ENCODE data around the gene IZUMO1R. TPM values are rescaled to one million over a fixed set of nuclear protein-coding genes. Genes with fewer than 3 reads are reported as not detected.

IZUMO1R gene
- total RNA-seq, 1 donor from 2014 or later = not detected

GRCh38 chr11:94307101-94307791, 2.9 kb downstream of the IZUMO1R start:
- Mint-ChIP-seq H3K36me3 (ENCODE audit: low read depth) (no peaks in the 10 kb centered on the region), H3K9me3 (no peaks in the 10 kb centered on the region), H3K4me1 (ENCODE audit: low read depth) (no peaks in the 10 kb centered on the region), H3K27ac (no peak overlapping the region), H3K27me3 (ENCODE audit: insufficient read depth) (peaks cover 5% of the 10 kb centered on the region), H3K4me3 (no peak overlapping the region)
- no peak for DNase-seq (ENCODE audit: low spot score)
- intact Hi-C loops (cut with micrococcal nuclease) = no loop called here

GRCh38 chr11:94308024-94308423, 3.6 kb downstream of the IZUMO1R start:
- Mint-ChIP-seq H3K4me1 (ENCODE audit: low read depth) (no peaks in the 10 kb centered on the region), H3K4me3 (no peak overlapping the region), H3K9me3 (no peaks in the 10 kb centered on the region), H3K27me3 (ENCODE audit: insufficient read depth) (peaks cover 5% of the 10 kb centered on the region), H3K36me3 (ENCODE audit: low read depth) (no peaks in the 10 kb centered on the region), H3K27ac (no peak overlapping the region)
- intact Hi-C loops (cut with micrococcal nuclease) = no loop called here
- no peak for DNase-seq (ENCODE audit: low spot score)

GRCh38 chr11:94309757-94310156, 5.4 kb downstream of the IZUMO1R start:
- Mint-ChIP-seq H3K36me3 (ENCODE audit: low read depth) (no peaks in the 10 kb centered on the region), H3K27me3 (ENCODE audit: insufficient read depth) (peaks cover 2% of the 10 kb centered on the region), H3K4me1 (ENCODE audit: low read depth) (no peaks in the 10 kb centered on the region), H3K4me3 (no peak overlapping the region), H3K9me3 (no peaks in the 10 kb centered on the region), H3K27ac (no peak overlapping the region)
- no peak for DNase-seq (ENCODE audit: low spot score)
- intact Hi-C loops (cut with micrococcal nuclease) = no loop called here

DNA sequence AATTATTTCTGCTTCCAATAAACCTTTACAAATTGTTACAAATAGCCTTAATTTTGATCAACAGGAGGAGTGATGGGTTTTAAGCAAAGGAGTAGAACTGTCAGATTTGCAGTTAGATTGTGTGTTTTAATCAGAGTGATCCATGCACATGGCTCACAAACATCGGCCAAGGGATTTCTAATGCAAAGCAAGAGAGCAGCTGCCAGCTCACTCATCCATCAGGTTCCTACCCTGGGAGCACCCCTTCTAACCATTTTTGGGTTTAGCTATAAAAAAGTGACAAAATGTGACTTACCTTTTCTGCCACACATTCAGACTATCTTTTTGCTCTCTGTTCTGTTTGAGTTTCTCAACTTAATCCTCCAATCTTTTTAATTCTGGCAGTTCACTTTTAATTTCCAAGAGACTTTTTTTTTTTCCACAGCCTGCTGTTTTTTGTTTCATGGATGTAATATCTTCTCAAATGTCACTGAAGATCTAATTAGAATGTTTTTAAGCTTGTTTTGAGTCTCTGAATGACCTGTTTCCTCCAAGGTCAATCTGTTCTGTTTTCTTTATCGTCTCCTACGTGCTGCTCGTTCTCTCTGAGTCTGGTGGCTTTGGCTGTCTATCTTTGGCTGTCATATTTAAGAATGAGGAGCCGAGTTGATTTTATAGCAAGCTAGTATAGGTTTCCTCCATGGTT, 6.0 kb downstream of the IZUMO1R start:
- Mint-ChIP-seq H3K27me3 (ENCODE audit: insufficient read depth) (peaks cover 2% of the 10 kb centered on the region), H3K36me3 (ENCODE audit: low read depth) (no peaks in the 10 kb centered on the region)

DNA sequence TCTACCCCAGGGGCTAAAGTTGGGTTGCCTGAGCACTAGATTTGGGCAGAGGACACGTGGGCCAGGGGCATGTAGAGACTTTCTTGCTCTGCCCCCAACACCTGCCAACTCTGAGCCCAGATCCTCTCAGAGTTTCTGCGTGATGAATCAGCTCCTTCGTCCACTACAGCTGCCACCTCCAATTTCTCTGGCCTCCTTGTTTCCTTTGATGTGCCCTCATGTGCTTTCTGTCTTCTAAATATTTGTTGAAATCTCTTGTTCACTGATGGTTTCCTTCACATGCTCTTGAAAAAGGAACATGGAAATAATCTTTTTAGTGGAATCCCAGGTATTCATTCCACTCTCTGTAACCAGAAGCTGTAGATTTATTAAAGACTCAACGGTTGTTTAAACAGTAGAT, 8.0 kb downstream of the IZUMO1R start:
- no peaks in the 10 kb centered on the region for H3K36me3 Mint-ChIP-seq (ENCODE audit: low read depth)
- no peak overlapping the region for H3K4me3 Mint-ChIP-seq
- H3K27ac Mint-ChIP-seq = no peak overlapping the region
- DNase-seq (ENCODE audit: low spot score) = no peak
- no peaks in the 10 kb centered on the region for H3K9me3 Mint-ChIP-seq
- intact Hi-C loops (cut with micrococcal nuclease) = no loop called here
- peaks cover 2% of the 10 kb centered on the region for H3K27me3 Mint-ChIP-seq (ENCODE audit: insufficient read depth)
- no peaks in the 10 kb centered on the region for H3K4me1 Mint-ChIP-seq (ENCODE audit: low read depth)

More for the DNA sequence above, 6.0 kb downstream of the IZUMO1R start:
- Mint-ChIP-seq H3K27ac (no peak overlapping the region), H3K4me1 (ENCODE audit: low read depth) (no peaks in the 10 kb centered on the region), H3K4me3 (no peak overlapping the region), H3K9me3 (no peaks in the 10 kb centered on the region)
- intact Hi-C loops (cut with micrococcal nuclease) = no loop called here
- DNase-seq (ENCODE audit: low spot score) = no peak

DNA sequence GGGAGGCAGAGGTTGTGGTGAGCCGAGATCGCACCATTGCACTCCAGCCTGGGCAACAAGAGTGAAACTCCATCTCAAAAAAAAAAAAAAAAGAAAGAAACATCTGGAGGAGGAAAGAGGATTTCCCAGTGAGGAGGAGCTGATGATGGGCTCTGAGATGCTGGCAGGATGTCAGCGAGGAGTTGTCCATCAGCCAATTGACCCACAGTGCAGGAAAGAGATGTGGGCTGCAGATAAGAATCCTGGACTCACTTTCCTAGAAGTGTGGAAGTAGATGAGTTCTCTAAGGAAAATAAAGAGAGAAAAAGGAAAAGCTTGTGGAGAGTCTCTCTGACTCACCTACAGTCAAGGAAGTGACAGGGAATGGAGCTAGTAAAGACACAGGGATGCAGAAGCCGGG, 9.7 kb downstream of the IZUMO1R start:
- Mint-ChIP-seq H3K9me3 (no peaks in the 10 kb centered on the region), H3K4me3 (no peak overlapping the region), H3K27me3 (ENCODE audit: insufficient read depth) (peaks cover 2% of the 10 kb centered on the region), H3K4me1 (ENCODE audit: low read depth) (no peaks in the 10 kb centered on the region), H3K36me3 (ENCODE audit: low read depth) (no peaks in the 10 kb centered on the region), H3K27ac (no peak overlapping the region)
- no peak for DNase-seq (ENCODE audit: low spot score)
- intact Hi-C loops (cut with micrococcal nuclease) = no loop called here

DNA sequence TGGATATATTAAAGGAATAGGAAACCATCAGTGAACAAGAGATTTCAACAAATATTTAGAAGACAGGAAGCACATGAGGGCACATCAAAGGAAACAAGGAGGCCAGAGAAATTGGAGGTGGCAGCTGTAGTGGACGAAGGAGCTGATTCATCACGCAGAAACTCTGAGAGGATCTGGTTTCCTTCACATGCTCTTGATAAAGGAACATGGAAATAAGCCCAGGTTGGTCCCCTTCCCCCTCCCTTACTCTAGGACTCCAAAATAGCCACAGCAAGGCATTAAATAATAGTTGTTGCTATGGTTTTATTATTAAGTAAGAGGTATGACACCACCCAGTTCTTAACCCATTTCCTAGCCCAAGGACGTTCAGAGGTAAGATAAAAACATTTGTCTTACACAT, 11.3 kb downstream of the IZUMO1R start:
- intact Hi-C loops (cut with micrococcal nuclease) = no loop called here
- no peaks in the 10 kb centered on the region for H3K9me3 Mint-ChIP-seq

DNA sequence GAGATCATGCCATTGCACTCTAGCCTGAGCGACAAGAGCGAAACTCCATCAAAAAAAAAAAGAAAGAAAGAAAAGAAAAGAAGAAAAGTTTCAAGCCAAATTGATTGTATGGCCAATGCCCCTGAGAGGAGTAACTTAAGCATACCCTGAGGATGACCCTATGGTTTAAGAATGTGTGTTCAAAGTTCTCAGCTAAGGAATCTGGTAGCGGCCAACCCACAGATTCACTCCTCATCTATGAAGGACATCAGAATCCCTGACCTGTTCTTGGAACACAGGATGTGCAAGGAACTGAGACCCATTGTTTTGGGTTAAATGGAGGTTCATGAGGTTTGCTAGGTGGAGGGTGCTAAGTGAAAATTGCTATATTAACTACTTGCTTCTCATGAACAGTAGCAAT, 18.1 kb downstream of the IZUMO1R start:
- H3K4me3 Mint-ChIP-seq = no peak overlapping the region
- intact Hi-C loops (cut with micrococcal nuclease) = loop anchor here (10.0 kb wide), 1 partner anchor 282 kb away; no protein-coding TSS in a partner anchor
- no peaks in the 10 kb centered on the region for H3K9me3 Mint-ChIP-seq
- H3K27ac Mint-ChIP-seq = no peak overlapping the region
- H3K27me3 Mint-ChIP-seq (ENCODE audit: insufficient read depth) = peaks cover 4% of the 10 kb centered on the region
- H3K4me1 Mint-ChIP-seq (ENCODE audit: low read depth) = no peaks in the 10 kb centered on the region
- DNase-seq (ENCODE audit: low spot score) = no peak
- H3K36me3 Mint-ChIP-seq (ENCODE audit: low read depth) = no peaks in the 10 kb centered on the region

More for the DNA sequence above, 11.3 kb downstream of the IZUMO1R start:
- no peak for DNase-seq (ENCODE audit: low spot score)
- Mint-ChIP-seq H3K27ac (no peak overlapping the region), H3K27me3 (ENCODE audit: insufficient read depth) (peaks cover under 1% of the 10 kb centered on the region), H3K36me3 (ENCODE audit: low read depth) (no peaks in the 10 kb centered on the region), H3K4me3 (no peak overlapping the region), H3K4me1 (ENCODE audit: low read depth) (no peaks in the 10 kb centered on the region)

DNA sequence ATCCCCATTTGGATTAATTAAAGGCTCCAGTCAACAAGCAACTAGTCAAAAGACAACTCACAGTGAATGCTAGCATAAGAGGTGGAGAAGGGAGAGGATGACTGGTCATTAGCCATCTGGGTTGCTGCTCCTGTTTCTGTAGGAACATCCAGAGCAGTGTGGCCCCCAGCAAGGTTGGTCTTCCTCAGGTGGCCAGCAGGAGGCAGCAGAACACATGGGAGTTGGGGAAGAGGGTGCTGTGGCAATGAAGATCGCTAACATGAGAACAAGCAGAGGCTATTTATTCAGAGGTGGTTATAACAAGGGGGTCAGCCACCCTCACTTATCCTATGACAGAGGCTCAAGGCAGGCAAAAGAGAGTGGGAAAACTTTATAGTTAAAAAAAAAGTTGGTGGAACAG, 21.3 kb downstream of the IZUMO1R start:
- H3K27me3 Mint-ChIP-seq (ENCODE audit: insufficient read depth) = peaks cover 4% of the 10 kb centered on the region
- no peaks in the 10 kb centered on the region for H3K9me3 Mint-ChIP-seq
- H3K4me1 Mint-ChIP-seq (ENCODE audit: low read depth) = no peaks in the 10 kb centered on the region
- H3K27ac Mint-ChIP-seq = no peak overlapping the region
- intact Hi-C loops (cut with micrococcal nuclease) = loop anchor here (1.0 to 10.0 kb wide), 4 partner anchors 154 to 430 kb away; no protein-coding TSS in a partner anchor
- H3K36me3 Mint-ChIP-seq (ENCODE audit: low read depth) = no peaks in the 10 kb centered on the region
- H3K4me3 Mint-ChIP-seq = no peak overlapping the region
- peak; percentile 44 for DNase-seq (ENCODE audit: low spot score)

DNA sequence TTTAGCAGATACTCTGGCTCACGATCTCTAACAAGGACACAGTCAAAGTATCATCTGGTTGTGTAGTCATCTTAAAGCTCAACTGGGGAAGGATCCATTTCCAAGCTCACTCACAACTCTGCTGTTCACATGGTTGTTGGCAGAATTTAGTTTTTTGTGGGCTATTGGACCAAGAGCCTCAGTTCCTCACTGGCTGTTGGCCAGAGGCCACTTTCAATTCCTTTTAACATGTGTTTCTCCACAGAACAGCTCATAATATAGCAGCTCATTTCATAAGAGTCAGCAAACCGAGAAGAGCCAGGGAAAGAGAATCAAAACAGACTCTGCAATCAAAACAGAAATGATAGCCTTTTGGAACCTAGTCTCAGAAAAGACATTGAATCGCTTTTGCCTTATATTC, 22.6 kb downstream of the IZUMO1R start:
- Mint-ChIP-seq H3K4me1 (ENCODE audit: low read depth) (no peaks in the 10 kb centered on the region), H3K9me3 (no peaks in the 10 kb centered on the region), H3K27ac (no peak overlapping the region), H3K36me3 (ENCODE audit: low read depth) (no peaks in the 10 kb centered on the region), H3K4me3 (no peak overlapping the region), H3K27me3 (ENCODE audit: insufficient read depth) (peaks cover 4% of the 10 kb centered on the region)
- no peak for DNase-seq (ENCODE audit: low spot score)
- intact Hi-C loops (cut with micrococcal nuclease) = loop anchor here (10.0 kb wide), 1 partner anchor 278 kb away; no protein-coding TSS in a partner anchor

- no peaks in the 10 kb centered on the region for H3K4me1 Mint-ChIP-seq (ENCODE audit: low read depth)
- intact Hi-C loops (cut with micrococcal nuclease) = loop anchor here (10.0 kb wide), 1 partner anchor 276 kb away; no protein-coding TSS in a partner anchor
- H3K36me3 Mint-ChIP-seq (ENCODE audit: low read depth) = no peaks in the 10 kb centered on the region
- no peaks in the 10 kb centered on the region for H3K9me3 Mint-ChIP-seq
- H3K27ac Mint-ChIP-seq = no peak overlapping the region
- no peak for DNase-seq (ENCODE audit: low spot score)
- peaks cover 4% of the 10 kb centered on the region for H3K27me3 Mint-ChIP-seq (ENCODE audit: insufficient read depth)
- H3K4me3 Mint-ChIP-seq = no peak overlapping the region
Measured at GRCh38 chr11:94328587-94329080, 24.3 kb downstream of the IZUMO1R start.

DNA sequence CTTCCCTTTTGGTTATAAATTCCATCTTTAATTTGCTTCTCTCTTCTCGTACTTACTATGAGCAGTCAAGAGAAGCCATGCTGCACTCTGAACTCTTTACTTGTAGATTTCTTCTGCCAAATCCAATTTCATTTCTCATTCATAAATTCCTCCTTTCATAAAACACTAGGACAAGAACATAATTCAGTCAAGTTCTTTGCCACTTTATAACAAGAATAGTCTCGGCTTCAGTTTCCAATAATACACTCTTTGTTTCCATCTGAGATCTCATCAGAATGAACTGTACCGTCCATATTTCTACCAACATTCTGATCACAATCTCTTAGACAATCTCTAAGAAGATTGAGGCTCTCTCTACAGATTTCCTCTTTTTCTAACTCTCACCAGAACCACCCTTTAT, 25.1 kb downstream of the IZUMO1R start:
- no peaks in the 10 kb centered on the region for H3K4me1 Mint-ChIP-seq (ENCODE audit: low read depth)
- H3K36me3 Mint-ChIP-seq (ENCODE audit: low read depth) = no peaks in the 10 kb centered on the region
- no peaks in the 10 kb centered on the region for H3K9me3 Mint-ChIP-seq
- H3K4me3 Mint-ChIP-seq = no peak overlapping the region
- no peak for DNase-seq (ENCODE audit: low spot score)
- H3K27ac Mint-ChIP-seq = no peak overlapping the region
- intact Hi-C loops (cut with micrococcal nuclease) = loop anchor here (10.0 kb wide), 1 partner anchor 275 kb away; no protein-coding TSS in a partner anchor
- no peaks in the 10 kb centered on the region for H3K27me3 Mint-ChIP-seq (ENCODE audit: insufficient read depth)

DNA sequence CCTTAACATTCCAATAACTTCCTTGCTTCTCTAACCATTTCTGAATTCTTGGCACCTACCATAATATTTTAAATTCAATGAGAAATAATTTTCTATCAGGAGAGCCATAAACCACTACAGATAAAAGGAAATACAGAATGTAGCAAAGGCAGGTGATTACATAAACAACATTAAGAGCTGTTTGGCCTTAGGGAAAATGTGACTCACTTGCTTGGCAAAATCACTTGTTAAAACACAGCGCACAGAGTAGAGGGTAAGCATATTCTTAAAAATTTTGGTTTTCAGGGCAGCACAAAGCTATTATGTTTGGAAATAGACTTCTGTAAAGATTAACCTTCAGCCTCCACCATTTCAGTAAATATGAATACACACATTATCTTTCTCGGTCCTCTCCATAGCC, 26.4 kb downstream of the IZUMO1R start:
- H3K9me3 Mint-ChIP-seq = no peaks in the 10 kb centered on the region
- intact Hi-C loops (cut with micrococcal nuclease) = no loop called here
- H3K36me3 Mint-ChIP-seq (ENCODE audit: low read depth) = no peaks in the 10 kb centered on the region
- DNase-seq (ENCODE audit: low spot score) = no peak
- no peaks in the 10 kb centered on the region for H3K27me3 Mint-ChIP-seq (ENCODE audit: insufficient read depth)
- no peak overlapping the region for H3K27ac Mint-ChIP-seq
- H3K4me3 Mint-ChIP-seq = no peak overlapping the region
- H3K4me1 Mint-ChIP-seq (ENCODE audit: low read depth) = no peaks in the 10 kb centered on the region

Data from activated T-helper 1 cell treated with anti-CD3 and anti-CD28 coated beads, Interleukin-12 subunit alpha, Interleukin-12 subunit beta, Interleukin-2, Interleukin-4 antibody, amounts not matched to agents 30 ng/mL and 10 ng/mL and 1 ng/mL, durations not matched to agents 14 hours and 24 hours and 36 hours (primary cell).